ENCODE measurements around the gene ASCC1. TPM values are rescaled to one million over a fixed set of nuclear protein-coding genes. Genes with fewer than 3 reads are reported as not detected.

Gene ASCC1
- total and polyA plus RNA-seq, 2 of the 13 experiments (the other 11 are each of a cell fraction or from before 2014, with no cell fraction given): 21.6 to 30.1 TPM

DNA sequence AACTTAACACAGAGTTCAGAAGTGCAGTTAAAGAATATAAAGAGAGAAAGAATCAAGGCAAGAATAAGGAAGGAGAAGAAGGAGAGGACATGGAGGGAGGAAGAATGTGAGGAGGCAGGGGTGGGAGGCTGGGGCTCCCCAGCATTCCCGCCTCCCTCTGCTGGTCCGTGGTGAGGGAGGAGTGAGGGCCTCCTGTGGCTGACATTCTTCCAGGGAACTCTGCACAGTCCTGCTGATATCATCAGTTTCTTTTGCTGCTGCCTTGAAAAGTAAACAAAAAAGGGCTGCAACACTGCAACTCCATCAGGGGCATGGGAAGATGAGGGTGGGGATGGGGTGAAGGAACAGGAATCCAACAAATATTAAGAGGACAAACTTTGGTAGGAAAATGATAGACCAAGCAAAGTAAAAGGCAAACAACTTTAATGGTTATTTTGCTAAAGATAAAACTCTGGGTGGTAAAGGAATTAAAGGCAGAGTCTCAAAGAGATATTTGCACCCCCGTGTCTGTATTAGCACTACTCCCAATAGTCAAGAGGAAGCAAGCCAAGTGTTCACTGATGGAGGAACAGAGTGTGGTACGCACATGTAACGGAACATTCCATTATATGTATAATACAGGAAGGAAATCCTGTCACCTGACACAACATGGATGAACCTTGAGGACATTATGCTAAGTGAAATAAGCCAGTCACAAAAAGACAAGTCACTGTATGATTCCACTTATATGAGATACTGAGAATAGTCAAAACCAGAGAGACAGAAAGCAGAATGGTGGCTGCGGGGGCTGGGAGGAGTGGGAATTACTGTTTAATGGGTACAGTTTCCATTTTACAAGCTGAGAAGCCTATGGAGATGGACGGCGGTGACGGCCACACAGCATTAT is 119.7 kb downstream of the ASCC1 start (continued):
- TF ChIP-seq, protein P1, sequence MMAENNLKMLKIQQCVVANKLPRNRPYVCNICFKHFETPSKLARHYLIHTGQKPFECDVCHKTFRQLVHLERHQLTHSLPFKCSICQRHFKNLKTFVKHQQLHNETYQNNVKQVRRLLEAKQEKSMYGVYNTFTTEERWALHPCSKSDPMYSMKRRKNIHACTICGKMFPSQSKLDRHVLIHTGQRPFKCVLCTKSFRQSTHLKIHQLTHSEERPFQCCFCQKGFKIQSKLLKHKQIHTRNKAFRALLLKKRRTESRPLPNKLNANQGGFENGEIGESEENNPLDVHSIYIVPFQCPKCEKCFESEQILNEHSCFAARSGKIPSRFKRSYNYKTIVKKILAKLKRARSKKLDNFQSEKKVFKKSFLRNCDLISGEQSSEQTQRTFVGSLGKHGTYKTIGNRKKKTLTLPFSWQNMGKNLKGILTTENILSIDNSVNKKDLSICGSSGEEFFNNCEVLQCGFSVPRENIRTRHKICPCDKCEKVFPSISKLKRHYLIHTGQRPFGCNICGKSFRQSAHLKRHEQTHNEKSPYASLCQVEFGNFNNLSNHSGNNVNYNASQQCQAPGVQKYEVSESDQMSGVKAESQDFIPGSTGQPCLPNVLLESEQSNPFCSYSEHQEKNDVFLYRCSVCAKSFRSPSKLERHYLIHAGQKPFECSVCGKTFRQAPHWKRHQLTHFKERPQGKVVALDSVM (CRISPR knock-in tag; IDR thresholded peaks at IDR 0.05): peak; percentile 94
- TF ChIP-seq CREM (IDR thresholded peaks at IDR 0.05) (peak; percentile 41; the same call in 1 of the 2 replicates), CREM (CRISPR knock-in tag; IDR thresholded peaks at IDR 0.05) (no peak), MAFK (conservative IDR thresholded peaks at IDR 0.05 in 1 of 2, IDR thresholded peaks at IDR 0.05 in 1 of 2; ENCODE audit: low read length in 2 of 2) (peak; percentile 88 to 92), EP300 (IDR thresholded peaks at IDR 0.05; ENCODE audit: low read depth in 2 of 2, low read length in 2 of 2) (peak in 1 of 2 experiments; percentile 54; a peak in 1 of 4 replicates), EP300 (CRISPR knock-in tag; IDR thresholded peaks at IDR 0.05; ENCODE audit: borderline replicate concordance) (no peak), HOXA3 (CRISPR knock-in tag; IDR thresholded peaks at IDR 0.05) (peak; percentile 63; the same call in 1 of the 2 replicates), CBX5 (CRISPR knock-in tag; IDR thresholded peaks at IDR 0.05; ENCODE audit: borderline replicate concordance) (no peak), MTA1 (CRISPR knock-in tag; IDR thresholded peaks at IDR 0.05; ENCODE audit: borderline replicate concordance) (0 out of 2 replicates have a peak, but pooled peaks have one; percentile 24), ZNF432 (CRISPR knock-in tag; IDR thresholded peaks at IDR 0.05; ENCODE audit: borderline replicate concordance) (no peak), ZNF773 (CRISPR knock-in tag; IDR thresholded peaks at IDR 0.05; ENCODE audit: borderline replicate concordance) (no peak), ZNF326 (CRISPR knock-in tag; IDR thresholded peaks at IDR 0.05; ENCODE audit: borderline replicate concordance) (no peak), ZSCAN12 (CRISPR knock-in tag; IDR thresholded peaks at IDR 0.05) (no peak), ZNF543 (CRISPR knock-in tag; IDR thresholded peaks at IDR 0.05) (no peak)
- TF ChIP-seq, protein P2, sequence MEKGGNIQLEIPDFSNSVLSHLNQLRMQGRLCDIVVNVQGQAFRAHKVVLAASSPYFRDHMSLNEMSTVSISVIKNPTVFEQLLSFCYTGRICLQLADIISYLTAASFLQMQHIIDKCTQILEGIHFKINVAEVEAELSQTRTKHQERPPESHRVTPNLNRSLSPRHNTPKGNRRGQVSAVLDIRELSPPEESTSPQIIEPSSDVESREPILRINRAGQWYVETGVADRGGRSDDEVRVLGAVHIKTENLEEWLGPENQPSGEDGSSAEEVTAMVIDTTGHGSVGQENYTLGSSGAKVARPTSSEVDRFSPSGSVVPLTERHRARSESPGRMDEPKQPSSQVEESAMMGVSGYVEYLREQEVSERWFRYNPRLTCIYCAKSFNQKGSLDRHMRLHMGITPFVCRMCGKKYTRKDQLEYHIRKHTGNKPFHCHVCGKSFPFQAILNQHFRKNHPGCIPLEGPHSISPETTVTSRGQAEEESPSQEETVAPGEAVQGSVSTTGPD (CRISPR knock-in tag; IDR thresholded peaks at IDR 0.05): no peak
- TF ChIP-seq, protein P3, sequence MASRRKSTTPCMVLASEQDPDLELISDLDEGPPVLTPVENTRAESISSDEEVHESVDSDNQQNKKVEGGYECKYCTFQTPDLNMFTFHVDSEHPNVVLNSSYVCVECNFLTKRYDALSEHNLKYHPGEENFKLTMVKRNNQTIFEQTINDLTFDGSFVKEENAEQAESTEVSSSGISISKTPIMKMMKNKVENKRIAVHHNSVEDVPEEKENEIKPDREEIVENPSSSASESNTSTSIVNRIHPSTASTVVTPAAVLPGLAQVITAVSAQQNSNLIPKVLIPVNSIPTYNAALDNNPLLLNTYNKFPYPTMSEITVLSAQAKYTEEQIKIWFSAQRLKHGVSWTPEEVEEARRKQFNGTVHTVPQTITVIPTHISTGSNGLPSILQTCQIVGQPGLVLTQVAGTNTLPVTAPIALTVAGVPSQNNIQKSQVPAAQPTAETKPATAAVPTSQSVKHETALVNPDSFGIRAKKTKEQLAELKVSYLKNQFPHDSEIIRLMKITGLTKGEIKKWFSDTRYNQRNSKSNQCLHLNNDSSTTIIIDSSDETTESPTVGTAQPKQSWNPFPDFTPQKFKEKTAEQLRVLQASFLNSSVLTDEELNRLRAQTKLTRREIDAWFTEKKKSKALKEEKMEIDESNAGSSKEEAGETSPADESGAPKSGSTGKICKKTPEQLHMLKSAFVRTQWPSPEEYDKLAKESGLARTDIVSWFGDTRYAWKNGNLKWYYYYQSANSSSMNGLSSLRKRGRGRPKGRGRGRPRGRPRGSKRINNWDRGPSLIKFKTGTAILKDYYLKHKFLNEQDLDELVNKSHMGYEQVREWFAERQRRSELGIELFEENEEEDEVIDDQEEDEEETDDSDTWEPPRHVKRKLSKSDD (CRISPR knock-in tag; IDR thresholded peaks at IDR 0.05; ENCODE audit: low read depth): no peak
- TF ChIP-seq, protein P4, sequence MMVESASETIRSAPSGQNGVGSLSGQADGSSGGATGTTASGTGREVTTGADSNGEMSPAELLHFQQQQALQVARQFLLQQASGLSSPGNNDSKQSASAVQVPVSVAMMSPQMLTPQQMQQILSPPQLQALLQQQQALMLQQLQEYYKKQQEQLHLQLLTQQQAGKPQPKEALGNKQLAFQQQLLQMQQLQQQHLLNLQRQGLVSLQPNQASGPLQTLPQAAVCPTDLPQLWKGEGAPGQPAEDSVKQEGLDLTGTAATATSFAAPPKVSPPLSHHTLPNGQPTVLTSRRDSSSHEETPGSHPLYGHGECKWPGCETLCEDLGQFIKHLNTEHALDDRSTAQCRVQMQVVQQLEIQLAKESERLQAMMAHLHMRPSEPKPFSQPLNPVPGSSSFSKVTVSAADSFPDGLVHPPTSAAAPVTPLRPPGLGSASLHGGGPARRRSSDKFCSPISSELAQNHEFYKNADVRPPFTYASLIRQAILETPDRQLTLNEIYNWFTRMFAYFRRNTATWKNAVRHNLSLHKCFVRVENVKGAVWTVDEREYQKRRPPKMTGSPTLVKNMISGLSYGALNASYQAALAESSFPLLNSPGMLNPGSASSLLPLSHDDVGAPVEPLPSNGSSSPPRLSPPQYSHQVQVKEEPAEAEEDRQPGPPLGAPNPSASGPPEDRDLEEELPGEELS (CRISPR knock-in tag; IDR thresholded peaks at IDR 0.05): peak; percentile 39; the same call in 1 of the 2 replicates
- TF ChIP-seq, protein P5, sequence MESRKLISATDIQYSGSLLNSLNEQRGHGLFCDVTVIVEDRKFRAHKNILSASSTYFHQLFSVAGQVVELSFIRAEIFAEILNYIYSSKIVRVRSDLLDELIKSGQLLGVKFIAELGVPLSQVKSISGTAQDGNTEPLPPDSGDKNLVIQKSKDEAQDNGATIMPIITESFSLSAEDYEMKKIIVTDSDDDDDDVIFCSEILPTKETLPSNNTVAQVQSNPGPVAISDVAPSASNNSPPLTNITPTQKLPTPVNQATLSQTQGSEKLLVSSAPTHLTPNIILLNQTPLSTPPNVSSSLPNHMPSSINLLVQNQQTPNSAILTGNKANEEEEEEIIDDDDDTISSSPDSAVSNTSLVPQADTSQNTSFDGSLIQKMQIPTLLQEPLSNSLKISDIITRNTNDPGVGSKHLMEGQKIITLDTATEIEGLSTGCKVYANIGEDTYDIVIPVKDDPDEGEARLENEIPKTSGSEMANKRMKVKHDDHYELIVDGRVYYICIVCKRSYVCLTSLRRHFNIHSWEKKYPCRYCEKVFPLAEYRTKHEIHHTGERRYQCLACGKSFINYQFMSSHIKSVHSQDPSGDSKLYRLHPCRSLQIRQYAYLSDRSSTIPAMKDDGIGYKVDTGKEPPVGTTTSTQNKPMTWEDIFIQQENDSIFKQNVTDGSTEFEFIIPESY (CRISPR knock-in tag; IDR thresholded peaks at IDR 0.05): no peak

Measured in HepG2 (cell line).